Loucy (cell line): ENCODE measurements around the gene SCARB1.

ENCODE experiments used
- H2AFZ ChIP-seq: fragments of 200-600 bp; sonication (generic); 2 replicates; pipeline ENCODE4 v1.6.0; 2016; ENCODE audit warnings: antibody characterized with exemption, mild to moderate bottlenecking, low read length, moderate library complexity
- H3F3A ChIP-seq: fragments of 200-600 bp; 2 replicates; pipeline ENCODE4 v1.6.0; 2016; ENCODE audit warnings: antibody characterized with exemption, low read depth, mild to moderate bottlenecking
- H3K27me3 ChIP-seq: fragments of 200-600 bp; sonication (generic); 2 replicates; pipeline ENCODE4 v1.6.1; 2014; ENCODE audit warnings: low read length, mild to moderate bottlenecking; ENCODE audit not compliant: insufficient read depth, poor library complexity, severe bottlenecking
- H3K36me3 ChIP-seq: fragments of 200-600 bp; sonication (generic); 2 replicates; pipeline ENCODE4 v1.6.1; 2016; ENCODE audit warnings: low read length; ENCODE audit not compliant: insufficient read depth
- H3K4me1 ChIP-seq: fragments of 200-600 bp; sonication (generic); 2 replicates; pipeline ENCODE4 v1.5.1; 2014; ENCODE audit warnings: low read length, mild to moderate bottlenecking; ENCODE audit not compliant: insufficient read depth, poor library complexity, severe bottlenecking
- H3K4me2 ChIP-seq: fragments of 200-600 bp; sonication (generic); 2 replicates; pipeline ENCODE4 v1.6.0; 2014; ENCODE audit warnings: antibody characterized with exemption, low read length, low read depth, mild to moderate bottlenecking; ENCODE audit not compliant: poor library complexity, severe bottlenecking
- H3K4me3 ChIP-seq: fragments of 200-600 bp; sonication (generic); 2 replicates; pipeline ENCODE4 v1.5.1; 2014; ENCODE audit warnings: low read length, mild to moderate bottlenecking, mixed read lengths; ENCODE audit not compliant: poor library complexity, severe bottlenecking
- H3K79me2 ChIP-seq: fragments of 200-600 bp; sonication (generic); 2 replicates; pipeline ENCODE4 v1.6.1; 2014; ENCODE audit warnings: low read length; ENCODE audit not compliant: insufficient read depth
- H3K9ac ChIP-seq: fragments of 200-600 bp; sonication (generic); 2 replicates; pipeline ENCODE4 v1.6.0; 2014; ENCODE audit warnings: mild to moderate bottlenecking, low read depth, low read length, moderate library complexity; ENCODE audit not compliant: poor library complexity, severe bottlenecking
- H3K9me2 ChIP-seq: fragments of 200-600 bp; sonication (generic); replicated peaks from 2 replicates; pipeline ENCODE4 v1.6.1; 2016; ENCODE audit warnings: low read depth, low read length, mixed read lengths
- H3K9me3 ChIP-seq: fragments of 200-600 bp; sonication (generic); 2 replicates; pipeline ENCODE4 v1.6.1; 2014; ENCODE audit warnings: mild to moderate bottlenecking, antibody characterized with exemption, low read length, low read depth; ENCODE audit not compliant: insufficient read depth
- H4K20me1 ChIP-seq: fragments of 200-600 bp; sonication (generic); 2 replicates; pipeline ENCODE4 v1.6.0; 2014; ENCODE audit warnings: antibody characterized with exemption, low read length, mild to moderate bottlenecking; ENCODE audit not compliant: insufficient read depth, poor library complexity, severe bottlenecking
- EZH2phosphoT487 ChIP-seq: fragments of 200-600 bp; IDR thresholded peaks from 2 replicates; pipeline ENCODE4 v1.6.1; 2018; ENCODE audit warnings: antibody characterized with exemption, mild to moderate bottlenecking, moderate library complexity, borderline replicate concordance
- TF ChIP-seq, protein P1 (sequence below): fragments of 200-600 bp; sonication (generic); conservative IDR thresholded peaks from 2 replicates; pipeline ENCODE4 v1.5.1; 2014; ENCODE audit warnings: mild to moderate bottlenecking, antibody characterized with exemption, low read length

Gene SCARB1

GRCh38 chr12:124766727-124767065 is 97.0 kb downstream of the SCARB1 start:
- Histone ChIP-seq H3K9ac (no peak overlapping the region), H3K9me3 (peaks cover 9% of the 10 kb centered on the region; the same call in 1 of the 2 replicates), H3K4me1 (peaks cover 3% of the 10 kb centered on the region), H3K9me2 (no peaks in the 10 kb centered on the region), H3K36me3 (no peaks in the 10 kb centered on the region), H3K27me3 (no peaks in the 10 kb centered on the region), H3K79me2 (no peaks in the 10 kb centered on the region), H3F3A (no peaks in the 10 kb centered on the region), H4K20me1 (no peaks in the 10 kb centered on the region), H2AFZ (no peak overlapping the region), H3K4me2 (no peak overlapping the region), H3K4me3 (no peak overlapping the region)
- no peak for TF ChIP-seq EZH2phosphoT487
- TF ChIP-seq, protein P1, sequence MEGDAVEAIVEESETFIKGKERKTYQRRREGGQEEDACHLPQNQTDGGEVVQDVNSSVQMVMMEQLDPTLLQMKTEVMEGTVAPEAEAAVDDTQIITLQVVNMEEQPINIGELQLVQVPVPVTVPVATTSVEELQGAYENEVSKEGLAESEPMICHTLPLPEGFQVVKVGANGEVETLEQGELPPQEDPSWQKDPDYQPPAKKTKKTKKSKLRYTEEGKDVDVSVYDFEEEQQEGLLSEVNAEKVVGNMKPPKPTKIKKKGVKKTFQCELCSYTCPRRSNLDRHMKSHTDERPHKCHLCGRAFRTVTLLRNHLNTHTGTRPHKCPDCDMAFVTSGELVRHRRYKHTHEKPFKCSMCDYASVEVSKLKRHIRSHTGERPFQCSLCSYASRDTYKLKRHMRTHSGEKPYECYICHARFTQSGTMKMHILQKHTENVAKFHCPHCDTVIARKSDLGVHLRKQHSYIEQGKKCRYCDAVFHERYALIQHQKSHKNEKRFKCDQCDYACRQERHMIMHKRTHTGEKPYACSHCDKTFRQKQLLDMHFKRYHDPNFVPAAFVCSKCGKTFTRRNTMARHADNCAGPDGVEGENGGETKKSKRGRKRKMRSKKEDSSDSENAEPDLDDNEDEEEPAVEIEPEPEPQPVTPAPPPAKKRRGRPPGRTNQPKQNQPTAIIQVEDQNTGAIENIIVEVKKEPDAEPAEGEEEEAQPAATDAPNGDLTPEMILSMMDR: no peak

DNA sequence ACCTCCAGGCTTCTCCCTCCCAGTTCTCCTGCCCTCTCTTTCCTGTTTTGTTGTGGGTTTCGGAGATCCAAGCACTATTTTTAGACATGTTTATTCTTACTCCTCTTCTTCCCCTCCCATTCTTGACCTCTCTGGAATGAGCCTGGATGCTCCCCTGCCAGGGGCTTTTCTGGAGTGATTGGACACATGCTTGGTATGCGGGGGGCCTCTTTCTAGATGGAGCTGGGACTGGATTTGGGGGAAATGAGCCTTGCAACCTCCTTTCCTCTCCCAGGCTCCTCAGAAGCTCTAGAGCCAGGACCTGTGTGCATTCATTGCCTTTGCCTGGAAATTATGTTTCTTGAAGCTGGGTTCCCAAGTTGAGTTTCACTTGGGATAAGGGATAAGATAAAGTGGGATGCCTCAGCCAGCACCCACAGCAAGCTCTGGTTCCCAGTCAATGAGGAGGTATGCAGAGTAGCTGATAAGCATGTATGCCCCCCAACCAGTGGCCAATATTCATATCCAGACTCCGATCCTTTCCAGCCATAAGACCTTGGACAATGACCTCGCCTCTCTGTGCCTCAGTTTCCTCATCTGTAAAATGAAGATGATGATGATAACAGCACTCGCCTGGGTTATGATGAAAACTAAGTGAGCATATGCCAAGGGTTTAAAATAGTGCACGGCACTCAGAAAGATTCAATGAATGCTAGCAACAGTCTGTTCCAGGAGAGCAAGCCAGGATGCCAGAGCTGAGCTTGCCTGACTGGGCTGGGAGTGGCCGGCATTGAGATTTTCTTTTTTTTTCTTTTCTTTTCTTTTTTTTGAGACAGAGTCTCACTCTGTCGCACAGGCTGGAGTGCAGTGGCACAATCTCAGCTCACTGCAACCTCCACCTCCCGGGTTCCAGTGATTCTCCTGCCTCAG is 97.8 kb downstream of the SCARB1 start:
- Histone ChIP-seq H3K27me3 (no peaks in the 10 kb centered on the region), H3K9ac (no peak overlapping the region), H3K79me2 (no peaks in the 10 kb centered on the region), H4K20me1 (no peaks in the 10 kb centered on the region), H3F3A (no peaks in the 10 kb centered on the region), H3K4me3 (no peak overlapping the region), H3K4me1 (peaks cover 3% of the 10 kb centered on the region), H2AFZ (no peak overlapping the region), H3K36me3 (no peaks in the 10 kb centered on the region), H3K9me3 (peaks cover 9% of the 10 kb centered on the region; the same call in 1 of the 2 replicates), H3K4me2 (no peak overlapping the region), H3K9me2 (no peaks in the 10 kb centered on the region)
- TF ChIP-seq, protein P1: no peak
- no peak for TF ChIP-seq EZH2phosphoT487

GRCh38 chr12:124764870-124765580 is 98.6 kb downstream of the SCARB1 start:
- H3K4me1 ChIP-seq: peaks cover 3% of the 10 kb centered on the region
- no peak overlapping the region for H3K9ac ChIP-seq
- peaks cover 9% of the 10 kb centered on the region; the same call in 1 of the 2 replicates for H3K9me3 ChIP-seq
- H3K27me3 ChIP-seq: no peaks in the 10 kb centered on the region
- H3K4me3 ChIP-seq: no peak overlapping the region
- no peak overlapping the region for H2AFZ ChIP-seq
- no peaks in the 10 kb centered on the region for H4K20me1 ChIP-seq
- H3K36me3 ChIP-seq: no peaks in the 10 kb centered on the region
- no peaks in the 10 kb centered on the region for H3K9me2 ChIP-seq
- no peaks in the 10 kb centered on the region for H3F3A ChIP-seq
- no peaks in the 10 kb centered on the region for H3K79me2 ChIP-seq
- no peak for TF ChIP-seq EZH2phosphoT487
- TF ChIP-seq, protein P1: no peak
- no peak overlapping the region for H3K4me2 ChIP-seq
